Gastrocnemius medialis (tissue), 4 donors: Measurements from ENCODE around the gene GTPBP2. TPM values are rescaled to one million over a fixed set of nuclear protein-coding genes. Genes with fewer than 3 reads are reported as not detected.
"Not testable (repeated sequence)": the region's sequence is repeated elsewhere in the genome, so short reads cannot be mapped to it uniquely, and the experiment has no call there.

ENCODE experiments used
- ATAC-seq, 2 donors: fragments of 150-250 bp; one replicate each; pipeline ENCODE4 v1.9.1; 2016
- DNase-seq, 2 donors: peaks; one replicate each; pipeline ENCODE4 v3.0.0-alpha.2; 2019
- H3K27ac ChIP-seq, 4 donors: fragments of 200-600 bp; sonication (generic); 1 replicate in 1 of 4; 2 replicates in 3 of 4; pipeline ENCODE4 v1.5.1; 2016 to 2018; ENCODE audit warnings: mild to moderate bottlenecking in 2 of 4, moderate library complexity in 1 of 4
- H3K27me3 ChIP-seq, 3 donors: fragments of 200-600 bp; sonication (generic) in 2 of 3; 1 replicate in 1 of 3; 2 replicates in 2 of 3; pipeline versions ENCODE4 v1.5.1 to v1.6.0; 2016 to 2019; ENCODE audit warnings: mild to moderate bottlenecking in 1 of 3, moderate library complexity in 1 of 3
- H3K36me3 ChIP-seq, 2 donors: fragments of 200-600 bp; sonication (generic) in 1 of 2; one replicate each; pipeline ENCODE4 v1.5.1; 2017 to 2018
- H3K4me1 ChIP-seq, 2 donors: fragments of 200-600 bp; sonication (generic) in 1 of 2; one replicate each; pipeline ENCODE4 v1.5.1; 2016 to 2017; ENCODE audit warnings: mild to moderate bottlenecking in 2 of 2
- H3K4me3 ChIP-seq, 4 donors: fragments of 200-600 bp; sonication (generic) in 3 of 4; 1 replicate in 1 of 4; 2 replicates in 3 of 4; pipeline ENCODE4 v1.5.1; 2016 to 2019; ENCODE audit warnings: mild to moderate bottlenecking in 2 of 4
- H3K9me3 ChIP-seq, 3 donors: fragments of 200-600 bp; sonication (generic) in 2 of 3; 1 replicate in 1 of 3; 2 replicates in 2 of 3; pipeline ENCODE4 v1.5.1; 2016 to 2019
- CTCF ChIP-seq, 5 experiments: fragments of 450-650 bp in 3 of 5; fragments of 200-600 bp in 2 of 5; sonication (generic) in 2 of 5; IDR thresholded peaks in 4 of 5; conservative IDR thresholded peaks in 1 of 5; 1 replicate in 4 of 5; 2 replicates in 1 of 5; pipeline ENCODE4 v1.5.1; 2016 to 2019; ENCODE audit warnings: antibody characterized with exemption in 5 of 5, mild to moderate bottlenecking in 3 of 5, moderate library complexity in 3 of 5
- POLR2A ChIP-seq, 2 donors: fragments of 450-650 bp; IDR thresholded peaks; one replicate each; pipeline ENCODE4 v1.6.1; 2017; ENCODE audit warnings: antibody characterized with exemption in 2 of 2, mild to moderate bottlenecking in 2 of 2, moderate library complexity in 2 of 2
- in situ Hi-C, 4 donors: fragments of 200-750 bp; cut with MboI; loops; one replicate each; pipeline versions ENCODE4 v1.15.0 to v1.8.0; 2017; ENCODE audit warnings: low sequenced_read_pairs in 4 of 4
- intact Hi-C: fragments of 100-400 bp; cut with DNase I; formaldehyde crosslinking; loops from one replicate; pipeline ENCODE4 v1.15.1; 2023; ENCODE audit warnings: low total_unique reads
- total RNA-seq, 4 donors: library from RNA; depleted of rRNA; stranded (reverse); fragments of >200 nt; gene quantifications; one replicate each; pipeline versions ENCODE4 v1.1.0 to v1.2.3, GENCODE V29; 2016

Gene GTPBP2
- total RNA-seq, 4 donors from 2014 or later, result 25.0 to 39.4 (median 27.1) TPM

GRCh38 chr6:43668151-43669028 is 39.3 kb upstream of the GTPBP2 start:
- H3K27ac ChIP-seq, result peak overlapping the region; percentile 95 to 97 (median 96)
- H3K27me3 ChIP-seq, result no peaks in the 10 kb centered on the region
- H3K36me3 ChIP-seq, result peaks cover 0 to 20% of the 10 kb centered on the region in 2 donors
- no peaks in the 10 kb centered on the region for H3K9me3 ChIP-seq
- H3K4me3 ChIP-seq, result no peak overlapping the region
- ATAC-seq (peak; percentile 43 to 54), DNase-seq (peak; percentile 69 to 88)
- intact Hi-C loops (loop anchor here (2.0 kb wide), 2 partner anchors 102 to 284 kb away; partner anchors contain the start of gene VEGFA), in situ Hi-C loops (loop anchor here (5.0 to 25.0 kb wide), 4 partner anchors 86 to 419 kb away; no protein-coding TSS in a partner anchor)
- peak; percentile 48 to 54 for TF ChIP-seq POLR2A (IDR thresholded peaks at IDR 0.05)
- peak; percentile 49 to 75 (median 62) for TF ChIP-seq CTCF (IDR thresholded peaks at IDR 0.05 in 4 of 5, conservative IDR thresholded peaks at IDR 0.05 in 1 of 5)
- peaks cover 61 to 67% of the 10 kb centered on the region in 2 donors for H3K4me1 ChIP-seq

DNA sequence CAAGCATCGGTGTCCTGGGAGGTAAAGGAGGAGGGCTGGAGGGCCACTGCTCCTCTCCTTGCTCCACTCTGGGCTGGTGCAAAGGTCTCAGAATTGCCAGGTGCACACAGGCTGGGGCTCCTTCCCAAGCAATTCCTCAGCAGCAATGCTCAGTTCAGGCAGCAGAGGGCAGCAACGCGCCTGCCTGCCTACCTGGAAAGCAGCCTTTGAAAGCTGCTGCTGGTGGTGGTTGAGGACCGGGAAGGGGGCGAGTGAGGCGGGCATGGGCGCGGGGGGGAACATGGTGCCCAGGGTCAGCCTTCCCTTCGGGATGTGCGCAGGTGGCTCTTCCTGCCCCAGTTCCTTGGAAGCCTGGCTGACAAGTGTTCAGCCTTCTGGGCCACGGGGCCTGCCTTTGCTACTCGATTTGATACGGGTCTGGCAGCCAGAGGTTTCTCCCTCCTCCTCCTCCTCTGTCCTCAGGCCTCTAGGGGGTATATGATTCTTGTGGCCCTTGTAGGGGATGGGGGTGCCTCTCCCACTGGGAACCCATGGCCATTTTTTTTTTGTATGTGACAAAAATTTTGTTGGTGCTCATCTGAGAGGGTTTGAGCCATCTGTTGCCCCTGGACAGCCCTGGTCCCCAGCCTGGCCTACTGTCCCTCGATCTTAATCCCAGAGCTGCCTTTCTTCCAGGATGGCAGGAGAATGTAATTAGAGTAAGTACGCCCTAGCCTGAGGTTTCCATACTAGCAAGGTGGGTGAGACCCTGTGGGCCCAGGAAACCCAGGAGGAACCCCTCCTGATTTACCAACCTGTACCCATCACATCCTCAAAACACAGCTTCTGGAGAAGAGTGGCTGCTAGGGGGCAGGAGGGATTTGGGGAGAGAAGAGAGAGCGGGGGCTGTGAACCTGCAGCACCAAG is 38.4 kb upstream of the GTPBP2 start:
- no peaks in the 10 kb centered on the region for H3K27me3 ChIP-seq
- peak overlapping the region in 3 of 4 donors; percentile 17 to 30 (median 18) for H3K4me3 ChIP-seq
- peaks cover 54 to 59% of the 10 kb centered on the region in 2 donors for H3K4me1 ChIP-seq
- intact Hi-C loops, result loop anchor here (1.0 to 2.0 kb wide), 5 partner anchors 35 to 412 kb away; partner anchors contain the start of gene VEGFA
- H3K36me3 ChIP-seq, result peaks cover 0 to 20% of the 10 kb centered on the region in 2 donors
- H3K9me3 ChIP-seq, result no peaks in the 10 kb centered on the region
- ATAC-seq (peak; percentile 67 to 69), DNase-seq (peak; percentile 62 to 85)
- in situ Hi-C loops, result loop anchor here (5.0 to 25.0 kb wide), 4 partner anchors 87 to 420 kb away; no protein-coding TSS in a partner anchor
- H3K27ac ChIP-seq, result peak overlapping the region; percentile 95 to 97 (median 96)
- peak in 1 of 2 donors; percentile 34 for TF ChIP-seq POLR2A (IDR thresholded peaks at IDR 0.05)
- TF ChIP-seq CTCF (IDR thresholded peaks at IDR 0.05 in 4 of 5, conservative IDR thresholded peaks at IDR 0.05 in 1 of 5), result peak; percentile 98

DNA sequence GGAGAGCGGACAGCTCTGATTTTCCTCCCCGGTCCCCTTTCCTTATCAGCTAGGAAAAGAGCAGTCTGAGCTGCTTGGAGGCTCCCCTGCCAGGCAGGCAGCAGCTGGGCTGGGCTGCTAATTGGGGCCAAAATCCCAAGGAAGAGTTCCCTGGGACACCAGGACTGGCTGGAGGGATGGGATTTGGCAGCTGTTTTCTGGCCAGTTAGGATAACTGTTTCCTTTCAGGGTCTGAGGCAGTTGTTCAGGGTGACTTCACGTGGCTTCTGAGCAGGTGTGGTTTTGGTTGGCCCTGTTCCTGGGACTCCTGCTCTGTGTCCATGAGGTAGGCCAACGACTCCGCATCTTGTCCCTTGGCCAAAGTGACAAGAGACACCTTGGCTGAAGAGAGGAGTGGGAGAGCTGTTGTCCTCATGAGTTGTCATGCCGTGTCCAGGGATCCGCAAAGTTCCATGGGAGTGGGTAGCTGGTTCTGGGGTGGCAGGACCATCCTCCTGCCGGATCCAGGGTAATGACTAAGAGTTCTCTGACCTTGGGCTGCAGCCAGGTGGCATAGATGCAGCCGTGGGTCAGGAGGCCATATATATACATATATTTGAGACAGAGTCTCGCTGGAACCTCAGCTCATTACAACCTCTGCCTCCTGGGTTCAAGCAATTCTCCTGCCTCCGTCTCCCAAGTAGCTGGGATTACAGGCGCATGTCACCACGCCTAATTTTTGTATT is 37.3 kb upstream of the GTPBP2 start:
- TF ChIP-seq POLR2A (IDR thresholded peaks at IDR 0.05) (no peak), CTCF (IDR thresholded peaks at IDR 0.05 in 4 of 5, conservative IDR thresholded peaks at IDR 0.05 in 1 of 5) (no peak)
- Histone ChIP-seq H3K4me3 (no peak overlapping the region), H3K36me3 (peaks cover 0 to 10% of the 10 kb centered on the region in 2 donors), H3K9me3 (no peaks in the 10 kb centered on the region), H3K27me3 (no peaks in the 10 kb centered on the region), H3K4me1 (peaks cover 43 to 48% of the 10 kb centered on the region in 2 donors), H3K27ac (peak overlapping the region in 1 of 4 donors; percentile 95)
- in situ Hi-C loops, result loop anchor here (5.0 to 25.0 kb wide), 4 partner anchors 88 to 421 kb away; no protein-coding TSS in a partner anchor
- ATAC-seq (peak in 1 of 2 donors; percentile 1), DNase-seq (peak in 1 of 2 donors; percentile 35)
- intact Hi-C loops, result loop anchor here (2.0 kb wide), 1 partner anchor 36 kb away; no protein-coding TSS in a partner anchor

DNA sequence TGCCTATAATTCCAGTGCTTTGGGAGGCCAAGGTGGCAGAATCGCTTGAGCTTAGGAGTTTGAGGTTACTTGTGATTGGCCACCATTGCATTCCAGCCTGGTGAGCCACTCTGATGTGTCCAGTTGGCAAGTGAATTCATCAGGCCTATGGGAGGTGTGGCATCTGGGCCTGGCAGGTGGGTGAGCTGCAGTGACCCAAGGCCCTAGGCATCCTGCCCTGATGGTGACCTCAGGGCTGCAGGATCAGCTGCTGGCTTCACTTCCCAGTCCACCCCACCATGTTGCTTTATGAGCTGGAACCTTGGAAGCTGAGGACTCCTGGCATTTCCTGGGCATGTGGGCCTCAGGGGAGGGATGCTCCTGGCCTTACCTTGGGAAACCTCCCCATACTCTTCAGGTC is 36.3 kb upstream of the GTPBP2 start:
- TF ChIP-seq CTCF (IDR thresholded peaks at IDR 0.05 in 4 of 5, conservative IDR thresholded peaks at IDR 0.05 in 1 of 5) (no peak), POLR2A (IDR thresholded peaks at IDR 0.05) (no peak)
- intact Hi-C loops (no loop called here), in situ Hi-C loops (loop anchor here (5.0 to 25.0 kb wide), 4 partner anchors 89 to 422 kb away; no protein-coding TSS in a partner anchor)
- Histone ChIP-seq H3K4me1 (peaks cover 33 to 38% of the 10 kb centered on the region in 2 donors), H3K36me3 (no peaks in the 10 kb centered on the region), H3K9me3 (no peaks in the 10 kb centered on the region), H3K4me3 (no peak overlapping the region), H3K27me3 (no peaks in the 10 kb centered on the region), H3K27ac (no peak overlapping the region)
- DNase-seq (no peak), ATAC-seq (no peak)

DNA sequence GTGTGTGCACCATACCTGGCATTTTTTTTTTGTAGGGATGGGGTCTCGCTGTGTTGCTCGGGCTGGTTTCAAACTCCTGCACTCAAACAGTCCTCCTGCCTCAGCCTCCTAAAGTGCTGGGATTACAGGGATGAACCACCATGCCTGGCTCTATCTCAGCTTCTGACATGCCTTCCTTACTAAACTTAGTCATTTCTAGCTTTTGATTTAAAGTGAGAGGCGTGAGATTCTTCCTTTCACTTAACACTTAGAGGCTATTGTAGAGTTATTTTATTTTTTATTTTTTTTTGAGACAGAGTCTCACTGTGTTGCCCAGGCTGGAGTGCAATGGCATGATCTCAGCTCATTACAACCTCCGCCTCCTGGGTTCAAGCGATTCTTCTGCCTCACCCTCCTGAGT is 33.9 kb upstream of the GTPBP2 start:
- H3K4me3 ChIP-seq, intact Hi-C loops, H3K27ac ChIP-seq, H3K9me3 ChIP-seq, H3K36me3 ChIP-seq, ATAC-seq, DNase-seq, H3K27me3 ChIP-seq: not testable (repeated sequence)
- in situ Hi-C loops, result loop anchor here (10.0 to 25.0 kb wide), 3 partner anchors 92 to 424 kb away; no protein-coding TSS in a partner anchor
- peaks cover 11 to 14% of the 10 kb centered on the region in 2 donors for H3K4me1 ChIP-seq
